Endothelial cell of umbilical vein (primary cell): ENCODE data around the gene MARVELD2. TPM values are rescaled to one million over a fixed set of nuclear protein-coding genes. Genes with fewer than 3 reads are reported as not detected.

Experiments
- BruUV-seq: library from RNA; stranded (reverse); fragments of 400-500 nt; replicated peaks from 2 replicates; lab custom pipeline; 2021; lab: Mats Ljungman, UMichigan
- CTCF ChIA-PET: fragments of 300-600, 350-600 bp; sonication (Branson Sonifier 250); formaldehyde crosslinking; loops from one replicate; lab custom pipeline; 2021; ENCODE audit warnings: antibody characterized with exemption, inconsistent platforms; lab: Charles Lee
- POLR2A ChIA-PET: fragments of 300-600, 350-600 bp; sonication (Branson Sonifier 250); formaldehyde crosslinking; loops from one replicate; lab custom pipeline; 2021; ENCODE audit warnings: antibody characterized with exemption, inconsistent platforms; lab: Charles Lee
- DNase-seq: peaks from one replicate; pipeline ENCODE4 v3.0.0-alpha.2; 2011; ENCODE audit warnings: low read depth, low spot score
- FAIRE-seq: peaks from 2 replicates; lab custom pipeline; 2011; peaks lifted over from hg19 to GRCh38; lab: Jason Lieb, UNC
- H2AFZ ChIP-seq: 2 replicates; pipeline ENCODE4 v1.6.0; 2012; ENCODE audit warnings: low read depth, low read length, control low read depth, inconsistent platforms
- H3K27ac ChIP-seq: 2 replicates; pipeline ENCODE4 v1.5.1; 2011; ENCODE audit warnings: low read depth, mild to moderate bottlenecking, control low read depth, low read length, moderate library complexity; ENCODE audit not compliant: insufficient read depth
- H3K27me3 ChIP-seq, 2 experiments: 2 replicates each; pipeline versions ENCODE4 v1.6.0 to v1.6.1; 2011; ENCODE audit warnings: low read length in 2 of 2, mixed read lengths in 1 of 2; ENCODE audit not compliant: control insufficient read depth in 2 of 2, insufficient read depth in 2 of 2
- H3K36me3 ChIP-seq, 2 experiments: 2 replicates in 1 of 2; 3 replicates in 1 of 2; pipeline ENCODE4 v1.5.1; 2011; ENCODE audit warnings: low read length in 2 of 2, mild to moderate bottlenecking in 1 of 2, moderate library complexity in 1 of 2; ENCODE audit not compliant: control insufficient read depth in 2 of 2, insufficient read depth in 2 of 2; ENCODE audit errors: extremely low read depth in 1 of 2
- H3K4me1 ChIP-seq: 3 replicates; pipeline ENCODE4 v1.5.1; 2011; ENCODE audit warnings: mild to moderate bottlenecking, low read length; ENCODE audit not compliant: control insufficient read depth, insufficient read depth; ENCODE audit errors: extremely low read depth
- H3K4me2 ChIP-seq: 2 replicates; pipeline ENCODE4 v1.6.1; 2011; ENCODE audit warnings: low read length, control low read depth, mixed read lengths; ENCODE audit not compliant: insufficient read depth
- H3K4me3 ChIP-seq, 3 experiments: fragments of 200-600 bp in 1 of 3; sonication (generic), shearing (Covaris generic) in 1 of 3; replicated peaks in 1 of 3; 2 replicates each; pipeline ENCODE4 v1.5.1; 2011 to 2016; ENCODE audit warnings: control low read depth in 3 of 3, low read length in 3 of 3, mild to moderate bottlenecking in 2 of 3, inconsistent platforms in 1 of 3, low read depth in 1 of 3, moderate library complexity in 1 of 3; ENCODE audit not compliant: insufficient read depth in 1 of 3
- H3K79me2 ChIP-seq: 2 replicates; pipeline ENCODE4 v1.6.0; 2012; ENCODE audit warnings: low read length, inconsistent platforms; ENCODE audit not compliant: control insufficient read depth, insufficient read depth
- H3K9ac ChIP-seq: replicated peaks from 2 replicates; pipeline ENCODE3; 2011; ENCODE audit warnings: low read length, control low read depth; ENCODE audit not compliant: insufficient read depth; ENCODE audit errors: extremely low read depth
- H3K9me1 ChIP-seq: replicated peaks from 3 replicates; pipeline ENCODE4 v1.6.0; 2011; ENCODE audit warnings: mild to moderate bottlenecking, low read length; ENCODE audit not compliant: control insufficient read depth, insufficient read depth; ENCODE audit errors: extremely low read depth
- H3K9me3 ChIP-seq: replicated peaks from 2 replicates; pipeline ENCODE4 v1.5.1; 2012; ENCODE audit warnings: low read length, inconsistent platforms; ENCODE audit not compliant: control insufficient read depth, insufficient read depth
- H4K20me1 ChIP-seq: replicated peaks from 2 replicates; pipeline ENCODE3; 2011; ENCODE audit warnings: mild to moderate bottlenecking, low read length; ENCODE audit not compliant: control insufficient read depth, insufficient read depth; ENCODE audit errors: extremely low read depth
- CTCF ChIP-seq, 2 donors: IDR thresholded peaks; 1 replicate in 1 of 2; 2 replicates in 1 of 2; pipeline ENCODE4 v1.5.1; 2011; ENCODE audit warnings: low read length in 2 of 2, mild to moderate bottlenecking in 2 of 2, moderate library complexity in 2 of 2, control low read depth in 1 of 2, inconsistent platforms in 1 of 2, low read depth in 1 of 2; ENCODE audit not compliant: insufficient read depth in 1 of 2; ENCODE audit errors: extremely low read depth in 1 of 2
- EZH2 ChIP-seq: IDR thresholded peaks from 2 replicates; pipeline ENCODE4 v1.6.1; 2012; ENCODE audit warnings: borderline replicate concordance, low read depth, mild to moderate bottlenecking, moderate library complexity, low read length, inconsistent platforms; ENCODE audit not compliant: severe bottlenecking
- FOS ChIP-seq: IDR thresholded peaks from 2 replicates; pipeline ENCODE4 v1.6.1; 2011; ENCODE audit warnings: mild to moderate bottlenecking, low read length, moderate library complexity, borderline replicate concordance; ENCODE audit not compliant: insufficient read depth
- GATA2 ChIP-seq: IDR thresholded peaks from 2 replicates; pipeline ENCODE4 v1.7.0; 2011; ENCODE audit warnings: low read depth, mild to moderate bottlenecking, moderate library complexity, mixed read lengths, low read length; ENCODE audit not compliant: insufficient read length, insufficient read depth
- JUN ChIP-seq: IDR thresholded peaks from 2 replicates; pipeline ENCODE4 v1.6.1; 2011; ENCODE audit warnings: borderline replicate concordance, low read depth; ENCODE audit not compliant: insufficient read length, insufficient read depth
- MYC ChIP-seq: IDR thresholded peaks from one replicate; pipeline ENCODE4 v1.6.1; 2011; ENCODE audit warnings: mild to moderate bottlenecking, low read depth, low read length
- POLR2A ChIP-seq: IDR thresholded peaks from 2 replicates; pipeline ENCODE4 v1.6.1; 2012; ENCODE audit warnings: low read depth, mild to moderate bottlenecking, control low read depth, low read length
- POLR2AphosphoS5 ChIP-seq: IDR thresholded peaks from 2 replicates; pipeline ENCODE4 v1.6.1; 2012; ENCODE audit warnings: low read depth, mild to moderate bottlenecking, control low read depth, low read length, moderate library complexity; ENCODE audit not compliant: insufficient read depth
- dilution Hi-C: fragments of 300-500 bp; cut with MboI; formaldehyde crosslinking; loops from one replicate; pipeline ENCODE4 v1.15.0; 2019; ENCODE audit warnings: low sequenced_read_pairs; ENCODE audit not compliant: extremely low pct_ligation_motif_present
- intact Hi-C: fragments of 100-400 bp; cut with micrococcal nuclease; formaldehyde crosslinking; loops from one replicate; pipeline ENCODE4 v1.10.0; 2022
- polyA plus RNA-seq, 4 experiments: library from polyadenylated mRNA; depleted of rRNA in 3 of 4; stranded (reverse) in 3 of 4; unstranded in 1 of 4; fragments of >200 nt; gene quantifications; 2 replicates each; pipeline versions ENCODE4 v1.2.1 to v1.2.3, GENCODE V29; 2011 to 2012; ENCODE audit warnings: missing spikeins in 1 of 4
- total RNA-seq: library from RNA; stranded (reverse); gene quantifications from 2 replicates; pipeline ENCODE4 v1.2.3, GENCODE V29; 2021
- TF ChIP-seq, protein P1 (sequence below): IDR thresholded peaks from 2 replicates; pipeline ENCODE4 v1.6.1; 2011; ENCODE audit not compliant: insufficient read depth, insufficient read length

MARVELD2 gene
- total and polyA plus RNA-seq, 2 donors (not counting 3 experiments of a cell fraction or from before 2014, with no cell fraction given) = 5.7 to 7.1 TPM

DNA sequence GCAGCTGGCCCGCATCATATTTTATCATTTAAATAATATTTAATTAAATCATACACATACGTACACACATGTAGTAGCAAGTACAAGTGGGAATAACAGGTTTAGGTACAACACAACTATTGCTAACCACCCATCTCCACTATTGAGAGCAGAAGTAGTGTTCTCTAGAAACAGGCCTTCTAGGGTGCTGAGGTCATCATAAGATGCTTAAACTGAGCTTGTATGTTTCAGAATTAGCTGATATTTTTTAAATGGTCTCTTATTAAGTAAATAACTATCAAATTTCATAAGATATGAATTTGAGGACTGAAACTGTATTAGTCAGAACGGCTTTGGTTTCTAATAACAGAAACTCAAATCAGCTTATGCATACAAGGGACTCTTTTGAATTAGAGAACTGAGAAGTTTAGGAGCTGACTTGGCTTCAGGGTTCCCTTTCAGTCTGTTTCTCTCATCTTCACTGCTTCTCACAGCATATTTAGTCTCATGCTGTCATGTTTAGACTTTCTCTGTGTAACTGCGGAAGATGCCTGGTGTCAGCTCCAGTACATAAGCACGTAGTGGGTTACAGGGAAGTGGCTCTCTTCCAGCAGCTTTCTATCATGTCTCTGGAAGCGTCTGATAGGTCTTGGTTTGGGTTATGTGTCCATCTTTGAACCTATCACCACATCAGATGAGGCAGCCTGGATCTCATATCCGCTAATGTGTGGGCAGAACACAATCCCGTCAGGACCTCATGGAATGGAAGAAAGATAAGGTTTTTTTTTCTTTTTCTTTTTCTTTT, 52.7 kb downstream of the MARVELD2 start:
- no TSS peak for BruUV-seq
- CTCF ChIA-PET = interaction anchor here (1.3 kb wide), 1 partner anchor 9 kb away, joined by 3 read pairs; no protein-coding TSS in a partner anchor
- H3K9ac ChIP-seq = no peak overlapping the region
- no peak overlapping the region for H2AFZ ChIP-seq
- FAIRE-seq (no peak), DNase-seq (no peak)
- no peaks in the 10 kb centered on the region for H3K9me3 ChIP-seq
- H3K36me3 ChIP-seq = no peaks in the 10 kb centered on the region
- no peak overlapping the region for H3K4me3 ChIP-seq
- no peaks in the 10 kb centered on the region for H3K9me1 ChIP-seq
- POLR2A ChIA-PET = no interaction called here
- intact Hi-C loops = no loop called here
- H3K27ac ChIP-seq = no peak overlapping the region
- H3K4me2 ChIP-seq = no peak overlapping the region
- no peaks in the 10 kb centered on the region for H4K20me1 ChIP-seq
- H3K79me2 ChIP-seq = no peaks in the 10 kb centered on the region
- dilution Hi-C loops = no loop called here
- TF ChIP-seq, protein P1, sequence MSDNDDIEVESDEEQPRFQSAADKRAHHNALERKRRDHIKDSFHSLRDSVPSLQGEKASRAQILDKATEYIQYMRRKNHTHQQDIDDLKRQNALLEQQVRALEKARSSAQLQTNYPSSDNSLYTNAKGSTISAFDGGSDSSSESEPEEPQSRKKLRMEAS = no peak
- TF ChIP-seq CTCF (IDR thresholded peaks at IDR 0.05; ENCODE audit: extremely low read depth in 1 of 2, insufficient read depth in 1 of 2, low read depth in 1 of 2, low read length in 2 of 2) (no peak), JUN (no peak), FOS (no peak), MYC (no peak), GATA2 (no peak), EZH2 (no peak), POLR2AphosphoS5 (no peak), POLR2A (no peak)
- H3K27me3 ChIP-seq = no peaks in the 10 kb centered on the region
- no peaks in the 10 kb centered on the region for H3K4me1 ChIP-seq
